Endometrial microvascular endothelial cells (primary cell): ENCODE measurements around the gene PRR12. TPM values are rescaled to one million over a fixed set of nuclear protein-coding genes. Genes with fewer than 3 reads are reported as not detected.

Experiments
- in situ Hi-C: cut with HindIII; loops from 2 replicates; pipeline ENCODE4 v1.10.0; 2017; ENCODE audit warnings: low sequenced_read_pairs, low pct_unique_long_range_greater_than_20kb; ENCODE audit errors: inconsistent ontology term
- total RNA-seq: library from RNA; depleted of rRNA; stranded (reverse); fragments of >200 nt; gene quantifications from one replicate; pipeline ENCODE4 v1.2.3, GENCODE V29; 2015; ENCODE audit errors: inconsistent ontology term

Gene PRR12
- total RNA-seq, 1 donor from 2014 or later: 7.5 TPM

DNA sequence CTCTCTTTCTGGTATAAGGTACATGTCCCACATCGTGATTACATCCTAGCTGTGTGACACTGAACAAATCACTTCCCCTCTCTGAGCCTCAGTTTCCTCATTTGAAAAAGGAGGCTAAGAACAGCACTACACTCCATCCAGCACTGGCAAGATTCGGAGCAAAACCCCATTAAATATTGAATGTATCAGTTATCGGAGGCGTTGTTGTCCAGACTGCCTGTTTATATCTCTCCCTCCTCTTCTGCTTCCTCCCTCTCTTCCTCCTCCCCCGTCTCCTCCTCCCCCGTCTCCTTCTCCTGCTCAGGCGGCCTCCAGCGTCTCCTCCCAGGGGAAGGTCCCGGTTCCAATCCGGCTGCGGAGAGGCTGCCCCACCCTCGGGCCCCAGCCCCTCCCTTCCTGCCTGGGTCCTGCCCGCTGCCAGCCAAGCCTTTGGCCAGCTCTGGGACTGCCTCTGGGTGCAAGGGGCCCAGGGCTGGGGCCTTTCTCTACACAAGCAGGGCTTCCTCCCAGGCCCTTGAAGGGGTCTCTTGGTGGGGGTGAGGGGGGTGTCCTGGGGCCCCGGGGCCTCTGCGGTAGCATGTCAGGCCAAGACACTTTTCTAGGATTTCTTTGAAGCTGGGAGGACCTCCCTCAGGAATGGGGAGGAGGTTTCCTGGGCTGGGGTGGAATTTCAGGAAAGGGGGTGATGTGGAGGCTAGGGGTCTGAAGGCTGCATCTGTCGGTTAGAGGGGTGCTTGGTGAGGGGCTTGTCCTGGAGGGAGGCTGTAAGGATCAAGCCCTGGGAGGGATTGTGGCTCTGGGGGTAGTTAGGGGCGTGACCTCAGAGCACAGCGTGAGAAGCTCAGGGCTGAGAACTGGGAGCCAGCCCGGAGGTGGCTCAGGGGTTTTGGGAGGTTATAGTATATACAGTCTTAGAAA is 47.1 kb downstream of the PRR12 start:
- in situ Hi-C loops: no loop called here

DNA sequence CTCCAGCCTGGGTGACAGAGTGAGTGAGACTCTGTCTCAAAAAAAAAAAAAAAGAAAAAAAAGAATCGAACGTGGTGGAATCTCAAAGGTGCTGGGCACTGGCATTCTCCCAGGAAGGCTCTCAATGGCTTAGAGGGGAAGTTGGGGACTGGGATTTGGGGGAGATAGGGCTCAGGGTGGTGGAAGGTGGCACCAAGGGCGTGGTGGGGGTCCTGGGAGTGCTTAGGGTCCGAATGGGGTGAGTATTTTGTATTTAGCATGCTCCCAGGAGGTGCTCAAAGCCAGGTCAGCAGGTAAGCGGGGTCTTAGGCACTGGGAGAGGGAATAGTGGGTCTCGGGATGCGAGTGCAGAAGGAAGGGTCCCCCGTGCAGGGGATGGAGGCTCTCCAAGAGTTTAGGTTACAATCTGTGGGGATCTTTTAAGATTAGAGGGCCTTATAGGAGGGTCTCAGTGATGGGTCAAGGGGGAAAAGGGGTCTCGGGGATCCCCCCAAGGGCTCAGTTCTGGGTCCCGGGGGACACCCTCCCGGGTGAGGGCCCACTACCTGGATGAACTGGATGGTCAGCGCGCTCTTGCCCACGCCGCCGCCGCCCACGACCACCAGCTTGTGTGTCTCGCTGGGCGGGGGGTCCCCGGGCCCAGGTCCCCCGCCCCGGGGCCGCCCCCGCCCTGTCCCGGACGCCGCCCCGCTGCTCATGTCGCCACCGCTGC is 48.6 kb downstream of the PRR12 start:
- in situ Hi-C loops: no loop called here

DNA sequence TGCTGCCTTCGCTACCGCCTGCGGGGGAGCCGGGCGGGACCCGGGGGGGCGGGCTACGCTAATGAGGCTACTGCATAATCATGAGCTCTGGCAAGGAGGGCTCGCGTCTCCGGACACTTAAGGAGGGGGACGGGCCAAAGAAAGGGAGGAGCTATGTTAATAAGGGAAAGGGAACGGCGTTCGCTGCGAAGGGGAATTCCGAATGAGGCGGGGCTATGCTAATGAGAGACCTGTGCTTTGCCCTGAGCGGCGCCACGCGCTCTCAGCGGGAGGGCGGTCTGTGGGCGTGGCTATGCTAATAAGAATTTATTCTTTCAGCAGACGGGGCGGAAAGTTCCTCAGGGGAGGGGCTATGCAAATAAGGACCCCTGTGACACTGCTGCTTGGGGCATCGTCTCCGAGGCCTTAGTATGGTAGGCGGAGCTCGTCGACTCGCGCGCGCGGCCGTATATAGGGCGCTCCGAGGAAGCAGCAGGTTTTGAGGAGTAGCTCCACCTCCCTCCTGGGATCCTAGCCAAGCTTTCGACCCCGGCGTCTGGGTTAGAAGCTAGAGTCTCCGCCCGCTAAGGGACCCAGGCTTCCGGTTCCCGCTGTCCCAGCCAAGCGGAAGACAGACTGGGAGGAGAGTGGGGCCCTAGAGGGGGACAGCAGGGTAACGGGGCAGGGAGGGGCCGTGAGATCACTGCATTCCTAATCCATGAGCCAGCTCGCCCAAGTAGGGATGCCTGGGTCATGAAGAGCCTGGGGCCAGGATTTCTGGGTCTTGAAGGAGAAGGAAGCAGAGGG is 49.3 kb downstream of the PRR12 start, which contains the start of gene RRAS:
Gene RRAS (minus strand): TSS at position 31 of the 786 bp plus-strand sequence. CDS start 45 bp downstream, outside the sequence.
- in situ Hi-C loops: no loop called here

DNA sequence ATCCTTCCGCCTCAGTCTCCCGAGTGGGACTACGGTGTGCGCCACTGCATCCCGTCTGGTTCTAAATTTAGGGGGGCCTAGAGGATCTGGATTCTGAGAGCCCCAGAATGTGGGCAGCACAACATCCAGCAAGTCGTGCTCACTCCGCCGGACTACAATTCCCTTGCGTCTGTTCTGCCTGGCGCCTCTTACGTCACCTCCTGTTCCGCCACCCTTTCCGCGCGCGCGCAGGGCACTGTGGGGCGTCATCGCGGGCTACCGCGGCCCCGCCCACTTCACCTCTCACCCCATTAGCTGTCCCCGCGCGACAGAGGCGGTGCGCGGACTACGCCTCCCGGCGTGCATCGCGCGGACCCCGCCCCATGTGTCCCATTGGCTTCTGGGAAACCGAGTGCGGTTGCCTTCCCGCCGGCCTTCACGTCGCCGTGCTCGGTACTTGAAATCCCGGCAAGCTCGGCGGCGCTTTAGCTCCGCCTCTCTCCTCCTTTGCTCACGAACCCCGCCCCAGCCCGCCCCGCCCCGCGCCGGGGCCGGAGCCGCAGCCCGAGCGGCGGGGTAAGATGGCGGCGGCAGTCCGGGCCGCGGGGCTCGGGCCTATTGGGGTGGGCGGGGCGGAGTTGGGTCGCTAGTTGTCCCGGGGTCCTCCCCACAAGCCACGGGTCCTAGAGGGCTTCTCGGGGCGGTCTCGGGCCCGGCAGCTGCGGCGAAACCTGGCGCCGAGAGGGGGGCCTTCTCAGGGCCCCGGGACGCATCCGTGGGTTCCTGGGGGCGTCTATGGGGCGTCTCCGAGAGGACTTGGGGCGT is 50.9 kb downstream of the PRR12 start, which contains the start of gene SCAF1:
Gene SCAF1 (plus strand): TSS at position 522 of the 804 bp plus-strand sequence. CDS start 2,818 bp downstream, outside the sequence.
- in situ Hi-C loops: no loop called here

DNA sequence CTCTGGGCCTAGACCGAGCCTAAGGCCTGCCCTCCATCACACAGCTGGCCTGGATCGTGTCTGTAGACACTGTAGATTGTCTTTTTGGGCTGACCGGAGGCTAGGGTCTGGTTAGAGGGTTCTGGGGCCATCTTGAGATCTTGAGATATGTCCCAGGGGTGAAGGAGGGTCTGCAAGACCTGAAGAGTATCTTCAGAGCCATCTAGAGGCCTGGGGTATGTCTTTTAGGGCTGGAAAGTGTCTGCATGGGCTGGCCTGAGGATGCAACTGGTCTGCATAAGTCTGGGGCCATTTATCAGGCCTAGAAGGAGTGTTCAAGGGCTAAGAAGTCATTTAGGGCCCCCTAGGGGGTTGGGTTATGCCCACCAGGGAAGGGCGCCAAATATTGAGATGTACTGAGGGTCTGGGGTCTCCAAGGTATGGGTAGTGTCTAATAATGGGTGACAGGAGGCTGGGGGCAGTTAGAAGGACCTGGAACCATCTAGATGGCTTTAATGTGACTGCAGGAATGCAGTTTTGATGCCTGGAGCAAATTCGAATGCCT is 51.6 kb downstream of the PRR12 start:
- in situ Hi-C loops: no loop called here

DNA sequence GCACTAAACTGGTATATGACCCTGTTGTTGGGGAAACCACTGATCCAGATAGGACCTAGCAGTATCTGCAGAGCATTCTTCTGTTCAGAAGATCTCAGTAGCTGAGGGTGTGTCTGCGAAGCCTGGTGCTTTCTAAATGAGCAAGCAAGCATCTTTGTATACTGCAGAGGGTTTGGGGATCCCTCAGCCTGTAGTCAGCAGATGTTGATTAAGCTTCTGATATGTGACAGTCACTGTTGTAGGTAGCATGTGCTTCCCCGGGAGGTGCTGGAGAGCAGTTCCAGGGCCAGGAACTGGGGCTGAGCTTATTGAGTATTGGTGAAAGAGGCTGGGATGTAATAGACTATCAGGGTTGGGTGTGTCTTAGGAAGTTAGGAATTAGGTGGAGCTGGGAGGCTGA is 52.5 kb downstream of the PRR12 start:
- in situ Hi-C loops: no loop called here

DNA sequence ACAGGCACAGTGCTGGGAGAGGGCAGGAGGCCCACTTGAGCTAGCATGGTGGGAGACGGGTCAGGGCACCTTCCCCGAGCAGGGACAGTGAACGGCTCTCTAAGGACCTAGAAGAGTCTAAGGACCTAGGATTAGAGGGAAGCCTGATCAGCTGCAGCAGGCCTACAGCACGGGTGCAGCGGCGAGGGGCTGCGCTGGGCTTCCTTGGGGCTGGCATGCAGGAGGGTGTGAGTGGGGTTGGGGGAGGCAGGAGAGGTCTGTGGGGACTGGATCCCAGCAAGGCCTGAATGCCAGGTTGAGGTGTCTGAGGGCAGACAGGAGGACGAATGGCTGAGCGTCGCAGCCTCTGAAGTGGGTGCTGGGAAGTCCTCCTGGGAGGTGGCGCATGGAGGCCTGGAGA is 54.6 kb downstream of the PRR12 start:
- in situ Hi-C loops: no loop called here

DNA sequence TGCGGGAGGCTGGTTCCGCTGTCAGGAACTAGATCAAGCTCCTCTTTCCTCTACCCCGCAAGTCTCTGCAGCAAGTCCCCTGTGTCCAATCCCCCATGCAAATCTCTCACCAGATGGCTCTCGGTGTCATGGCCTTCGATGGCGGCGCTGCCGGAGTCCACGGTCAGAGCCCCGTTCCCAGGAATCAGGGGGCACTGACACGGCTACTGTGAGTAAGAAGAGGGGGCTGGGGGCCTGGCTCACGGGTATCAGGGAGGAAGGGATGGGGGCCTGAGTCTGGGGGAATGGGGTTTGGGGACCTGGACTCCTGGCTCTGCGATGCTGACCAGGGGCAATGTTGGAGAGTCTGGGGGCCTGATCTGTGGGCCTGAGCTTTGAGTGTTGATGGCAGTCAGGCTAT is 55.0 kb downstream of the PRR12 start:
- in situ Hi-C loops: no loop called here

DNA sequence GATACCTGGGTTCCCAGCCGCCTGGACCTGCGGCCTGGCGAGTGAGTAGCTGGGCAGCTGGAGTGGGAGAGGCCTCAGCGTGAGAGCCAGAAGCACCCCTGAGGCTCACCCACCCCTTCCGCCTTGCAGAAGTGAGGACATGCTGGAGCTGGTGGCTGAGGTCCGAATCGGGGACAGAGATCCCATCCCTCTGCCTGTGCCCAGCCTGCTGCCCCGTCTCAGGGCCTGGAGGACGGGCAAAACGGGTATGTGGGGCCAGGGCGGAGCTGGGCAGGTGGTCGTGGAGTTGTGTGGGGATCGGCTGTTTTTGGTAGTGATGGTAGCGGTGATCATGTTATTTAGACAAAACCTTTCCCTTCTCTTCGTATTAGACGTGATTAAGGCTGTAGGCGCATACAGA is 55.6 kb downstream of the PRR12 start:
- in situ Hi-C loops: no loop called here

DNA sequence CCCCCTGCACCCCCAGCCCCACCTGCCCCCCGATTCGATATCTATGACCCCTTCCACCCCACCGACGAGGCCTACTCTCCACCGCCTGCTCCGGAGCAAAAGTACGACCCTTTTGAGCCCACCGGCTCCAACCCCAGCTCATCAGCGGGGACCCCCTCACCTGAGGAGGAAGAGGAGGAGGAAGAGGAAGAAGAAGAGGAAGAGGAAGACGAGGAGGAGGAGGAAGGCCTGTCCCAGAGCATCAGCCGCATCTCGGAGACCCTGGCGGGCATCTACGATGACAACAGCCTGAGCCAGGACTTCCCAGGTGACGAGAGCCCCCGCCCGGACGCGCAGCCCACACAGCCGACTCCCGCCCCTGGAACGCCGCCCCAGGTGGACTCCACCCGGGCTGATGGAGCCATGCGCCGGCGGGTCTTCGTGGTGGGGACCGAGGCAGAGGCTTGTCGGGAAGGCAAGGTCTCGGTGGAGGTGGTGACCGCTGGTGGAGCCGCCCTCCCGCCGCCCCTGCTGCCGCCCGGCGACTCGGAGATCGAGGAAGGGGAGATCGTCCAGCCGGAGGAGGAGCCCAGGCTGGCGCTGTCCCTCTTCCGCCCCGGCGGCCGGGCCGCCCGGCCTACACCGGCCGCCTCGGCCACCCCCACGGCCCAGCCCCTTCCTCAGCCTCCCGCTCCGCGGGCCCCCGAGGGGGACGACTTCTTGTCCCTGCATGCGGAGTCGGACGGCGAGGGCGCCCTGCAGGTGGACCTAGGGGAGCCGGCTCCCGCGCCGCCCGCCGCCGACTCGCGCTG is 60.2 kb downstream of the PRR12 start:
- in situ Hi-C loops: no loop called here

DNA sequence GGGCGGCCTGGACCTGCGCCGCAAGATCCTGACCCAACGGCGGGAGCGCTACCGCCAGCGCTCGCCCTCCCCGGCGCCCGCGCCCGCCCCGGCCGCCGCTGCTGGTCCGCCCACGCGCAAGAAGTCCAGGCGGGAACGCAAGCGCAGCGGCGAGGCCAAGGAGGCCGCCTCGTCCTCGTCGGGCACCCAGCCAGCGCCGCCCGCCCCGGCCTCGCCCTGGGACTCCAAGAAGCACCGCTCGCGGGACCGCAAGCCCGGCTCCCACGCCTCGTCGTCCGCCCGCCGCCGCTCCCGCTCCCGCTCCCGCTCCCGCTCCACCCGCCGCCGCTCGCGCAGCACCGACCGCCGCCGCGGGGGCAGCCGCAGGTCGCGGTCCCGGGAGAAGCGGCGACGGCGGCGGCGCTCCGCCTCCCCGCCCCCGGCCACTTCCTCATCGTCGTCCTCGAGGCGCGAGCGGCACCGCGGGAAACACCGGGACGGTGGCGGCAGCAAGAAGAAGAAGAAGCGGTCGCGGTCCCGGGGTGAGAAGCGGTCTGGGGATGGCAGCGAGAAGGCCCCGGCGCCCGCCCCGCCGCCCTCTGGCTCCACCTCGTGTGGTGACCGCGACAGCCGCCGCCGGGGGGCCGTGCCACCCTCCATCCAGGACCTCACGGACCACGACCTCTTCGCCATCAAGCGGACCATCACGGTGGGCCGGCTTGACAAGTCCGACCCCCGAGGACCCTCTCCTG is 61.0 kb downstream of the PRR12 start:
- in situ Hi-C loops: no loop called here

DNA sequence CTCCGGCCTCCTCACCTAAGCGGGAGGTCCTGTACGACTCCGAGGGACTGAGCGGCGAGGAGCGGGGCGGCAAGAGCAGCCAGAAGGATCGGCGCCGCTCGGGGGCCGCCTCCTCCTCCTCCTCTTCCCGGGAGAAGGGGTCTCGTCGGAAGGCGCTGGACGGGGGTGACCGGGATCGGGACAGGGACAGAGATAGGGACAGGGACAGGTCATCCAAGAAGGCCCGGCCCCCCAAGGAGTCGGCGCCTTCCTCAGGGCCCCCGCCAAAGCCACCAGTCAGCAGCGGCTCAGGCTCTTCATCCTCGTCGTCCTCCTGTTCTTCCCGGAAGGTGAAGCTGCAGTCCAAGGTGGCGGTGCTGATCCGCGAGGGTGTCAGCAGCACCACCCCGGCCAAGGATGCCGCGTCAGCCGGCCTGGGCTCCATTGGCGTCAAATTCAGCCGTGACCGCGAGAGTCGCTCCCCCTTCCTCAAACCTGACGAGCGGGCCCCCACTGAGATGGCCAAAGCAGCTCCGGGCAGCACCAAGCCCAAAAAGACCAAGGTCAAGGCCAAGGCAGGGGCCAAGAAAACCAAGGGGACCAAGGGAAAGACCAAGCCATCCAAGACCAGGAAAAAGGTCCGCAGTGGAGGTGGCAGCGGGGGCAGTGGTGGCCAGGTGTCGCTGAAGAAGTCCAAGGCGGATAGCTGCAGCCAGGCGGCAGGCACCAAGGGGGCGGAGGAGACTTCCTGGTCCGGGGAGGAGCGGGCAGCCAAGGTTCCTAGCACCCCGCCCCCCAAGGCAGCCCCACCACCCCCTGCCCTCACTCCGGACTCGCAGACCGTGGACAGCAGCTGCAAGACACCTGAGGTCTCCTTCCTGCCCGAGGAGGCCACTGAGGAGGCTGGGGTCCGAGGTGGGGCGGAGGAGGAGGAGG is 61.8 kb downstream of the PRR12 start:
- in situ Hi-C loops: no loop called here

DNA sequence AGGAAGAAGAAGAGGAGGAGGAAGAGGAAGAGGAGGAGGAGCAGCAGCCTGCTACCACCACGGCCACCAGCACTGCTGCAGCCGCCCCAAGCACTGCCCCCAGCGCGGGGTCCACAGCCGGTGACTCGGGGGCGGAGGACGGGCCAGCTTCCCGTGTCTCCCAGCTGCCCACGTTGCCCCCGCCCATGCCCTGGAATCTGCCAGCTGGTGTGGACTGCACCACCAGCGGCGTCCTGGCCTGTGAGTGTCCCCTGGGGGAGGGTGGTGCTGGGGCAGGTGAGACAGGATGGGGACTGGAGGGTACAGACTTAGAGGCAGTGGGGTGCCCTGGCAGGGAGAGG is 62.5 kb downstream of the PRR12 start:
- in situ Hi-C loops: no loop called here

DNA sequence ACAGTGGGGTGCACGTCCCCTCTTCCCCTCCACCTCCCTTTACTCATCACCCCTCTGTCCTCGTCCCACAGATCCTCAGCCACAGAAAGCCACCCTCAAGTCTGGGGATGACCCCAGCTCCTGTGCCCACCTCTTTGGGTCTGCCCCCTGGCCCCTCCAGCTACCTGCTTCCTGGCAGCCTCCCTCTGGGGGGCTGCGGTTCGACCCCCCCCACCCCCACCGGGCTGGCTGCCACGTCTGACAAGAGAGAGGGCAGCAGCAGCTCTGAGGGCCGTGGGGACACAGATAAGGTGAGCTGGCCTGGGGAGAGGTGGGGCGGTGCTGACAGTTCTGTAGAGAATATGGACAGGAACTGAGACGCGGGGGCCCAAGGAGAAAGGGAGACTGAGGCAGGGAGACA is 63.6 kb downstream of the PRR12 start:
- in situ Hi-C loops: no loop called here

DNA sequence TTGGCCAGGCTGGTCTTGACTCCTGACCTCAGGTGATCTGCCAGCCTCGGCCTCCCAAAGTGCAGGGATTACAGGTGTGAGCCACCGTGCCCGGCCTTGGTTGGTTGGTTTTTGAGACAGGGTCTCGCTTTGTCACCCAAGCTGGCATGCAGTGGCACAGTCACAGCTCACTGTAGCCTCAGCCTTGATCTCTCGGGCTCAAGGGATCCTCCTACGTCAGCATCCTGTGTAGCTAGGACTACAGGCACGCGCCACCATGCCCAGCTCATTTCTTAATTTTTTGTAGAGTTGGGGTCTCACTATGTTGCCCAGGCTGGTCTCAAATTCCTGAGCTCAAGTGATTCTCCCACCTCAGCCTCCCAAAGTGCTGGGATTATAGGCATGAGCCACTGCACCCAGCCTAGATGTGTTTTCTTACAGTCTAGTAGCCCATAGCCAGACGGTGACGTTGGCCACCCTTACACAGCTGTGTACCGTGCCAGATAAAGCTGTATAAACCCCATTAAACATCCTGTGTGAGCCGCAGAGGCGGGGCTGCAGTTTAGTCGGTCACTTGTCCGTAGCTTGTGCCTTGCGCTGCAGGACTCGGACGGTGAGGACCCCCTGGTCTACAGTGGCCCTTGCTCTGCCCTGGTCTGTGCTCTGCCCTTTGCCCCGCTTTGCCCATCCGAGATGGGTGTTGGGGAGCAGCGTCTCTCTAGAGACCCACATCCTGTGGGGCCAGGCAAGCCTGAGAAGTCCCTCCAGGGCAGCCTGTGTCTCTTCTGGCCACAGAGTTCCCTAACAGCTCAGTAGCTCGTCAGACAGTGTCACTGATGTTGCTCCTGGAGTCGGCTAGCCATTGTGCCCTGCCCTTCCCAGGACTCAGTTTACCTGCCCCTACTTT is 64.8 kb downstream of the PRR12 start:
- in situ Hi-C loops: no loop called here
